Head of caudate nucleus (tissue), 42 donors: Measurements from ENCODE around the gene PRDM11.
A peak's percentile ranks its signal among the peaks of the same experiment; 100 is the strongest.

Source experiments
- DNase-seq, 42 donors: peaks; one replicate each; pipeline versions ENCODE4 v3.0.0 to v3.0.0-alpha.2; 2020 to 2021; ENCODE audit warnings: mixed read lengths in 7 of 42
- intact Hi-C: fragments of 100-400 bp; cut with DNase I; formaldehyde crosslinking; loops from one replicate; pipeline ENCODE4 v1.15.0; 2022

PRDM11 gene

DNA sequence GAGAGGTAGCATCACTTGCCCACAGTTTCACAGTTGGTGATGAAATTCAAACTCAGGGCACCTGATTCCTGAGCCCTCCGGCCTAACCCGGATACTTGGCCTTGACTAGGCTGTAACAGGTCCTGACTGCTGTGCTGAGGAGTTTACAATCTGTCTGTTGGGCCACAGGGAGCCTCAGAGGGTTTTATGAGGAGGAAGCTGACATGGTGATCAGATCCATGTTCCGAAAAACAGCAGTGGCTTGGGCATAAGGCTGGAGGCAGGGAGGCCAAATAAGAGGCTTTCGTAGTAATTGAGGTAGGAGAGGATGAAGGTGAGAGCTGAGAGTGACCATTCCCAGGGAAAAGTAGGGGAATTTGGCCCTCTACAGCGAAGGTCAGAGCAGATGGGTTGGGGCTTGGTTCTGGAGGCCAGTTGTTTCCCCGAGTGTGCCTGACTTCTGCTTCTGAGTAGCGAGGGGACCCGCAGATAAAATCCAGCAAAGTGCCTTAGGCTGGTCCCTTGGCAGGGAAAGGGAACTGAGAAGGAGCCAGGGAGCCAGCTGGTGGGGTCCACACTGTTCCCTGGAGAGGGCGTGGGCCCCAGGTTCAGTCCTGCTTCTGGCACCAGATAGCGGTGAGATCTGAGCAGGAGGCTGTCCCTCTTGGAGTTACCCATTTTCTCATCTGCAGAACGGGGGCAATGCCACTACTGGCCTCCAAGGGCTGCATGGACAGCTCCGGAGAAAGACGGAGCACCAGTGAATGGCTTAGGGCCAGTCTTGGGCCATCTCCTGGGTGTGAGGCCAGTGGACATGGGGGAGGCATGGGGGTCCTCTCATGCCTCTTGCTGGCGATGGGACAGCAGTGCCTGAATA lies 6.5 kb downstream of the PRDM11 start:
- peak in 4 of 42 donors; percentile 12 to 31 (median 26) for DNase-seq
- intact Hi-C loops: no loop called here

DNA sequence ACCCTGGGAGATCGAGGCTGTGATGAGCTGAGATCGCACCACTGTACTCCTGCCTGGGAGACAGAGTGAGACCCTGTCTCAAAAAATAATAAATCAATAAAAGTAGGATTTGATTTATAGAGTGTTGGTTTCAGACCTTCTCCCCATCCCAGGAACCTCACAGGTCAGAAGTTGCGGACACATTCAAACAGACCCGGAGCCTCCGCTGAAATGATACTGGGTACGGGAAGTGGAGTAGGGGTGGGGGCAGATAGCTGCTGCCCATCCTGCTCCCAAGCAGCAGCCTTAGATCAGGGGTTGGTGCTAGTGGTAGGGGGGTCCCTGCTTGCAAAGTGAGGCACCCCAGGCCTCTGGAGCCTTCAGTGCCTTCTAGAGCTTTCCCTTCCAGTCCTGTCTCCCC lies 7.8 kb downstream of the PRDM11 start:
- intact Hi-C loops: no loop called here
- DNase-seq: peak in 1 of 42 donors; percentile 9

DNA sequence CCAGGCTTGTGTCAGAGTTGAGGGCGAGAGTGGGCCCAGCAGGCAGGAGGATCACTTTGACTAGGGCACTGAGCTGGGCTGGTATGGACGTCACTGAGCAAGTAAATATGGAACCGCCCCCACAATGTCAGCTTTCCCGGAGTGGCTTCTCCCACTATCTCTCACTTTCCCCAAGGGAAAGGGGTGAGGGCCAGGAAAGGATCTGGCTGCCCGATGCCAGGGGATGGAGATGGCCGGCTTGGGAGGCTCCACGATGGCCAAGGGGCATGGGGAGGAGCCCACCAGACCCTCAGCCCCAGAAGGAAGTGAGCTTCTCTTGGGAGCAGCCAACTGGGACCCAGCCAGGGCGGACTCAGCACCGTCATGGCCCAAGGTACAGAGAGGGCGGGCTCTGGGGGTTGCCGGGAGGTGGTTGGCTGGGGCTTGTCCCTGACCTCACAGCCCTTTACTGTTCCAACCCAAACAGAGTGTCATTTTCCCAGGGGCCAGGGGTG lies 8.7 kb downstream of the PRDM11 start:
- DNase-seq: peak in 2 of 42 donors; percentile 19 to 33
- intact Hi-C loops: no loop called here

DNA sequence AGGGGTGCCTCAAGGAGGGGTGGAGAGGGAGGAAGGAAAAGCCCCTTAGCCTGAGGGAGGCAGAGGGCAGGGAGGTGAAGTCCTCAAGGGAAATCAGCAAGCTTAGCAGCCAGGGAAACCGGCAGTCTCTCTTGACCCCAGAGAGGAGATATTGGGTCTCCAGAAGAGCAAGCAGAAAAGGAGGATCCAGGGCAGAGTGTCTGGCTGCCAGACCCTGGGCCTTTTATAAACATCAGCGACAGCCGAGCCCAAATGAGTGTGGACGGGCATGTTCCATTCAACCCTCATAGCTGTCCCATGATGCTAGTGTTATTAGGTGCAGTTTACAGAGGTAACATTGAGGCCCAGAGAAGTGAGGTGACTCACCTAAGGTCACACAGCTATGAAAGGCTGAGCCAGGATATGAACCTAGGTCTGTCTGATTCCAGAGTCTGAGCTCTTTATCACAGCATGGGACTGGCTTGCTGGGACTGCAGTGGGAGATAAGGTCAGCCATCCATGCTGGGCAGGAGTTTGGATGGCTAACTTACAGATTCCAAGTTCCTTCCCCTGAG lies 9.3 kb downstream of the PRDM11 start:
- peak in 1 of 42 donors; percentile 5 for DNase-seq
- intact Hi-C loops: no loop called here

DNA sequence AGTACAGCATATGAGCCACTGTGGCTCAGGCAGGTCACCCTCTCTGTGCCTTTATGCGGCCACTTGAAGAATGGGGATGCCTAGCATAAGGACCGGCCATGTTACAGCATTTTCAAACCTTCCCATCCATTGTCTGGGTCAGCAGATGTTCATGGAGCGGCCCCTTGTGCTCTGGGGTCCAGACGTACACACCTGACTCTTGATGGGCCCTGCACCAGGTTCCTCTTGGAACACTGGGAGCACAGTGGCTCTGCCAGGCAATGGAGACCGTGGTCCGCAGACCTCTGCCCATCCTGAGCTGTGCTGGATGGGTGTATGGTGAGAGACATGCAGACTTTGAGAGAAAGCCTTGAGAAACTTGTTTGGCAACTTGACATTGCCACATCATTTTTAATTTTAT lies 9.8 kb downstream of the PRDM11 start:
- peak in 1 of 42 donors; percentile 30 for DNase-seq
- intact Hi-C loops: no loop called here

DNA sequence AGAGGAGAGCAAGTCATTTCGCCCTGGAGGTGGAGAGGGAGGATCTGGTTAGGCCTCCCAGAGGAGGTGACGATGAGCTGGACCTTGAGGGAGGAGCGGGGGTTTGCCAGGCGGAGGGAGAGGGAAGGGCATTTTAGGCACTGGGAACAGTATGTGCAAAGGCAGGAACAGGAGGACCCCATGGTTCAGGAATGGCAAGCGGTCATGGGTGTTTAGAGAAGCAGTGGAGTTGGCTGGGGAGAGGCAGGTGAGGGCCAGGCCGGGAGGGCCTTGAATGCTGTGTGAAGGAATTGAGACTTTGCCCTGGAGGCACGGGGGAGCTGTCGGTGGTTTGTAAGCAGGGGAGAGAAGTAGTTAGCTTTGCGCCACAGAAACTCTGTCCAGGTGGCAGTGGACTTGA lies 10.3 kb downstream of the PRDM11 start:
- intact Hi-C loops: no loop called here
- peak in 1 of 42 donors; percentile 29 for DNase-seq

DNA sequence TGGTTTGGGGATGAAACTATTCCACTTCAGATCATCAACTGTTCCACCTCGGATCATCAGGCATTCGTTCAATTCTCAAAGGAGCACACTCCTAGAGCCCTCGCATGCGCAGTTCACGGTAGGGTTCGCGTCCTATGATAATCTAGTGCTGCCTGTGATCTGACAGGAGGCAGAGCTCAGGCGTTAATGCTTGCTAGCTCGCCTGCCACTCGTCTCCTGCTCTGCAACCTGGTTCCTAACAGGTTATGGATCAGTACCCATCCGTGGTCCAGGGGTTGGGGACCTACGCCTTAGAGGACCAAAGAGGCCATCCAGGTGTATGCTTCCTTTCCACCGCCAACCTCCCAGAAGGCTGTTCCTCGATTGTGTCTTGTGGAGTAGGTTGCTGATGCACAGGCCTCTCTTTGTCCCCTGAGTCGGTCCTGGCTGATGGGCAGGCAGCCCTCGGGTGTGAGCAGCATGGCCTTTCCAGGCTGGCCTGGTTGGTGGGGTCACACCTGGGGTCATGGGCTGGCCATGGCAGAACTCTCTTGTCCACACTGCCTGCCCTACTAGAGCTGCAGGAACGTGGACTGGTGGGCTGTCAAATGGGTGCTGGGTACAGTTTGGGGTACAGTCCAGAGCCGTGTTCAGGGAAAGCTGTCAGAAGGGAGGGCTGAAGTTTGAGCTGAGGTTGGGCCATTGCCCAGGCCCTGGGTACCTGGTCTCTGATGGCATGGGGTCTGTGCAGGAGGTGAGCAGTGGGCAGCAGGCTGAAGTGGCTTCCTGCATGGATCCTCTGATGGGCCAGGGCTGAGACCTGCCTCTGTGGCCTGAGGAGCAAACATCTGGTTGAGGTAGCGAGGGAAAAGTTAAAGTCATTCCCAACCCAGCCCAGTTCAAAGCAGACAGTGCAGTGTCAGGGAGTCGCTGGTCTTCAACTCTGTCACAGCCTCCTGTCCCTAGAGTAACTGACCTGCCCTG lies 11.1 kb downstream of the PRDM11 start:
- peak in 24 of 42 donors; percentile 31 to 82 (median 60) for DNase-seq
- intact Hi-C loops: no loop called here

DNA sequence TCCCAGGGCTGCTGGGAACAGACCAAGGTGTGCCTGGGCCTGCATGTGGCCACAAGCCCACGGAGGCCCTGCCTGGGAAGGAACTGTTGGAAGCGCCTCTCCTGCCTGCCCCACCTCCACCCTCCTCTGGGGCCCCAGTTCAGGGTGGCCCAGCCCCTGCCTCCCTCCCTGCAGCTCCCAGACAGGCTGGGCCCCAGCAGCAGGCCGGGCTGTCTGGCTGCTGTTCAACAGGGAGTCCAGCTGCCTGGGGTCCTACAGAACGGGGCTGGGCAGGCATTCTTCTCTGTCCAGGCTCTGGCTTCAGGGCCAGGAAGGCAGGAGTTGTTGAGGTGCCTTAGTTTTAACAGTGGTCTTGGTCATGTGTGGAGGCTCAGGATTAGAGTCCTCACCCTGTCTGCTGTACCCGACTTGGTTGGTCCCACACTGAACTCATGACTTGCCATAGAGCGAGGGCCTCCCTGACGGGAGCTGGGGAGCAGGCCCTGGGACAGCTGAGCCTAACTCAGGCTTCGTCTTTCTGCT lies 11.8 kb downstream of the PRDM11 start:
- peak in 1 of 42 donors; percentile 39 for DNase-seq
- intact Hi-C loops: no loop called here

DNA sequence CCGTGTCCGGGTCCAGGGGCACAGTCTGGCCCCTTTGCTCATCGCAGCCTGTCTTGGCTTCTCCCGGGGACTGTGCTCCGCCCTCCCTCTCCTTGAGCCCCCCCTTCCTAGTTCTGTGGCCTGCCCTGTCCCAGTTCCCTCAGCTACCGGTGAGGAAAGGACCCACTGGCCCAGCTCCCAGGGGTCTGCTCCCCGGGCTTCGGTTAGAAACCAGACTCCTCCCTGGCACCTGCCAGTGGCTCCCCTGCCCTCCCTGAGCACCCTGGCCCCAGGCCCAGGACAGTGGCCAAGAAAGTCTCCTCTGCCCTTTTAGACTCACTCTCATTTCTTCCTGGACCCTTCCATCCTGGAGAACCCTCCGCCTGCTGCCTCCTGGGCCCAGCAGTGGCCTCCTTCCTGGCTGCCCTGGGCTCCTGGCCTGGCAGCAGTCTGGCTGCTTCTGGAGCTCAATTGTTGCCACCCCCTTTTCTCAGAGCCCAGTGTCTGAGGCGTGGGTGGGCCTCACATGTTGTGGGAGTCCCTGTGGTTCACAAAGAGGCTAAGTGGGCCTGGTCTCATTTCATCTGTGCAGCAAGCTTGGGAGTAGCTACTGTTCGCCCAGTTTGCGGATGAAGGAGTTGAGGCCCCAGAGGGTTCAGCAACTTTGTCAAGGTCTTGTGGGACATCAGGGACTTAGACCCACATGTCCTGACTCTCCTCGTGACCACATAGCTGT lies 12.6 kb downstream of the PRDM11 start:
- peak in 2 of 42 donors; percentile 20 to 32 for DNase-seq
- intact Hi-C loops: no loop called here

DNA sequence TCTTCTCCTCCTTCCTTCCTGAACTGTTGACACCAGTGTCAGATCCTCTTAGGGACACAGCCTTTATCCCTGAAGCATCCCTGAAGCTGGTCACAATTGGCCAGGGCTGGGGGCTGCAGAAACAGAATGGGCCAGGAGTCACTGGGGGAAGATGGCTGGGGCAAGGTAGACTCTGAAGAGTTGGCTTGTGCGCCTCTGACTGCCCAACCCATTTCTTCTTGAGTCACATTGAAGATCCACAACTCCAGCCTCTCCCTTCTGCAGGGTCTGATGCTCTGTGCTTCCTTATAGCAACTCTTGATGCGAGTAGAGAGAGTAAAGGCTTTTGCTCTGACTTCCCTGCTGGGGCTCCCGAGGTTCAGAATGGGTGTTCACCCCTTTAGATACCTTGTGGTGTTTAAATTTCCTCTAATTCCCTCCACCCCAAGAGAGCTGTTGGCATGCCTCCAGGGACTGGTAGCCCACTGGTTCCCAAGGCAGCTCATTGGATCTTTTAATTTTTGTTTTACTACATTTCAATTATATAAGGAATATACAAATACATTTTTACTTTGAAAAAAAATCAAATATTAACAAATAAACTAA lies 13.4 kb downstream of the PRDM11 start:
- intact Hi-C loops: no loop called here

DNA sequence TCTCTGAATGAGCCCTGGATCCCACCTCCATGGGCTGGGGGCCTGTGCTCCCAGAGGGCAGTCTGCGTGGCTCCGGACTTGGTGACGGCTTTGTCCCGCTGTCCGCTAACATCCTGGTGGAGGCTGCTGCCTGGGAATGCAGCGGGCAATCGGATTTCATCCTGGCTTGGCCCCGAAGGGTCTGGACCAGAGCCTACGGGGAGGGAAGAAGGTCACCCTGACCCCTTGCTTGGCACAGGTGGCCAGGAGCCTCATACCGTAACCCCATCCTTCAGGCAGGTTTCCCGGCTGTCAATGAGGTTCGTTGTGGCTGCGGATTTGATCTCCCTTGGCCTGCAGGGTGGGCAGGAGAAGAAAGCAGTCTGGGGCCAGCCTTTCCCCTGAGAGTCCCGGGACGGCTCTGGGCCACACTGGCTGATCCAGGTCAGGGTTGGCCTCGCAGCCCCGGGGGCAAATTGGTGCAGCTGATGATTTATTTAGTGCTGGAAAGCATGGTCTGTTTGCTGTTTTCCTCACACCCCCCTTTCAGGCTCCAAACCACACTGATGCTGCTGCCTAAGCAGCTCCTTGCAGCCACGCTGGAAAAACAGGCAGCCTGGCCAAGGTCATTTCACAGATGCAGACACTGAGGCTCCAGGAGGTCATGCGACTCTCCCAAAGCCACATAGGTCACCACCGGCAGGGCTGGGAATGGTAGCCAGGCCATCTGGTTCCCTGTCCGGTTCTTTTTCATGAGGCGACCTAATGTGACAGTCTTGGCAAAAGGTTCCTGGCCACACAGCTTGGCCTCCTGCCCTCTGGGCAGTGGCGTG lies 15.0 kb downstream of the PRDM11 start:
- DNase-seq: peak in 8 of 42 donors; percentile 14 to 53 (median 40)

More for the DNA sequence above, 13.4 kb downstream of the PRDM11 start:
- DNase-seq: peak in 2 of 42 donors; percentile 34 to 35

DNA sequence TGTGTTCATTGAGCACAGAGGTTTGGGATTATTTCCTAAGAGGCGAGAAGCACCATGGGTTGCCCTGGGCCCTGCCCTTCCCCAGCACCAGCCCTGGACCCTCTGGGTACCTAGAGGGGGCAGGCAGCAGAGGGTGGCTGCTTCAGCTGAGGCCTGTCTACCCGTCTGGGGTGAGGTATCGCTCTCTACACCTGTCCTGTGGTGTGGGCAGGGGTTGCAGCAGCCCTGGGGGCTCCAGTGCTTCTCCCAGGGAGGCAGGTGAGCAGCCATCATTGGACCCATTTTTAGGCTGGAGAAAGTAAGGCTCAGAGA lies 15.6 kb downstream of the PRDM11 start:
- DNase-seq: no peak
- intact Hi-C loops: no loop called here

More for the DNA sequence above, 15.0 kb downstream of the PRDM11 start:
- intact Hi-C loops: no loop called here

DNA sequence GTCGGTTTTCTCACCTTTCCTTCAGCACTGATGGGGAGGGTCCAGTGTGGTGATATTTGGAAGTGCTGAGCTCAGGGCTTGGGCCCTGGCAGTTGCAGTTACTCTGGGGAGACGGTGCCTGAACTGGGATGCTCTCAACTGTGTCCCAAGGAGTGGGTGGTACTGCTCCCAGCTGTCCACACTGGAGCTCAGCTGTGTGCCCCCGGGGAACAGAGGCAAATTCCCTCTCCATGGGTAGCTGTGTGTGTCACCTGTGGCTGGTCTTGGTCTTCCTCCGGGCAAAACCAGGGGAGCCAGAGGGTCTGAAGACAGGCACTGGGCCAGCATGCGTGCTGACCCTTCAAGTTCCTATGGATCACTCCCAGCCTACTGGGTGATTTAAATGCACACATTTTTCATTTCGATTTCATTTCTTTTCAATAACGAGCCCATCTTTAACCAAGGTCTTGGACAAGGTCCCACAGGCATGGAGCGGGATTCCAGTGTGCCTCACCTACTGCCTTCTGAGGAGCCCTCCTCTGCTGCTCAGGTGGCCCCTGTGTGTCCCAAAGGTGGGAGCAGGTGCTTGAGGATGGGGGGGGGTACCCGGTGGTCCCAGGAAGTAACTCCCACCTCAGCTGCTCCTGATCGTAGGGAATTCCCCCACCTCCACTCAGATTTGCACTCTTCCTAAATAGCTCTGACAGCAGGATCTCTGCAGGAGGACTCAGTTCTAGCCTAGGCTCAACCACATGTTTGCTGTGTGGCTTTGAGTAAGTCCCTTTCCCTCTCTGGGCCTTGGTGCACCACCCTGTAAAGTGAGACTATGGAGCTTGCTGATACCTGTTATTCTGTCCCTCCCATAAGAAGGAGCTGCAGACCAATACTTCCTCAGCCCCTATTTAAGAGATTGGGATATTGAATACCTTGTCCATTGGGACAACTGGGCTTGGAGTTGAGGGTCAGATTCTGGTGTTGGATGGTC lies 16.8 kb downstream of the PRDM11 start:
- intact Hi-C loops: no loop called here
- DNase-seq: no peak

DNA sequence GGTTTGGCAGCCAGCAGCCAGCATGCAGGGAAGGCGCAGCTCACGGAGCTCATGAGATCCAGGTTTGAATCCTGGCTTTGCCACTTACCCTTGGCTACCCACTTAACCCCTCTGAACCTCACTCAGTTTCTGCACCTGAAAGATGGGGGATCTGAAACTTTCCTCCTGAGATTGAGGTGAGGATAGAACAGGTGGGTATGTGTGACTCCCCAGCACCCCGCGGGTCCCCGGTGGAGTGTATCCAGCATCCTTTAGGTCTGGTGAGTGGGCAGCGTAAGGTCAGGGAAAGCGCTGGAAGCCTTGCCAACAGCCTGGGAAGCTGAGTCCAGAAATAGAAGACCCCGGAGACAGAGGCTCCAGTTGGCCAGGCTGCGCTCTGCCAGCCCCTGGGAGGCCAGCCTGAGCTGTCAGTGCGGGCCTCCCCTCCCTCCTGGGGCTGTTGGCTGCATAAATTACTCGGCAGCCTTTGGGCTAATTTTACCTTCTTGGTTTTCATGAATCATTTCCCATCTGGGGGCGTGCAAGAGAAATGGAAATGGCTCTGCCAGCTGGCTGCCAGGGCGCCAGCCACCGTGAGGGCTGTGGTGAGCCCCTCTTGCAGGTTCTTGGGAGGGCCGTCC lies 17.6 kb downstream of the PRDM11 start:
- intact Hi-C loops: no loop called here
- DNase-seq: peak in 27 of 42 donors; percentile 29 to 85 (median 60)

DNA sequence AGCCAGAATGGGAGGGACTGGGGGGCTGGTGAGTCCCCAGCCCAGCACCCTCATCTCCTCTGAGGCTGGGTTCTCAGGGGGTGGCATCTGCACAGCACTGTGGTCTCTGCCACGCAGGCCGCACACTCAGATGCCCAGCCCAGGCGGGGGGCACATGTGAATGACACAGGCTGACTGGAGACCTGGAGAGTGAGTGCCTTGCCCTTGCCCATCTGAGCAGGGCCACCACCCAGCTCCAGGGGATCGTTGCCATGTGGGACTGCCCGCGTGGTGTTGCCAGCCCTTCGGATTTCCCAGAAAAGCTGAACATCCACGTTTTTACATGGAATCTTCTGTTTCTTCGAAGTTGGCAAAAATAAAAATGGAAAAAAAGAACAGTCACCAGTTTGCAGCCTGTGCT lies 18.9 kb downstream of the PRDM11 start:
- intact Hi-C loops: no loop called here
- DNase-seq: no peak
